Measurements from ENCODE around the gene TNFRSF8. TPM values are rescaled to one million over a fixed set of nuclear protein-coding genes. Genes with fewer than 3 reads are reported as not detected.
A peak's percentile ranks its signal among the peaks of the same experiment; 100 is the strongest.

The TNFRSF8 gene
- total RNA-seq, 2 donors from 2014 or later: 0.20 to 0.34 TPM

GRCh38 chr1:12111741-12112140, 48.6 kb downstream of the TNFRSF8 start:
- H3K27ac Mint-ChIP-seq: no peak overlapping the region
- peaks cover 8% of the 10 kb centered on the region for H3K4me1 Mint-ChIP-seq
- DNase-seq: no peak
- no peaks in the 10 kb centered on the region for H3K36me3 Mint-ChIP-seq (ENCODE audit: low read depth)
- no peak for ATAC-seq
- H3K9me3 ChIP-seq (ENCODE audit: control insufficient read depth, low read length, poor library complexity, severe bottlenecking): no peaks in the 10 kb centered on the region
- H3K4me3 Mint-ChIP-seq: no peak overlapping the region
- no peaks in the 10 kb centered on the region for H3K27me3 Mint-ChIP-seq

GRCh38 chr1:12112711-12113161, 49.6 kb downstream of the TNFRSF8 start:
- DNase-seq (no peak), ATAC-seq (no peak)
- Mint-ChIP-seq H3K4me1 (peaks cover 8% of the 10 kb centered on the region), H3K27me3 (no peaks in the 10 kb centered on the region), H3K27ac (no peak overlapping the region), H3K4me3 (no peak overlapping the region), H3K36me3 (ENCODE audit: low read depth) (no peaks in the 10 kb centered on the region)
- no peaks in the 10 kb centered on the region for H3K9me3 ChIP-seq (ENCODE audit: control insufficient read depth, low read length, poor library complexity, severe bottlenecking)

GRCh38 chr1:12113433-12114339, 50.6 kb downstream of the TNFRSF8 start:
- H3K4me1 Mint-ChIP-seq: peaks cover 8% of the 10 kb centered on the region
- DNase-seq: no peak
- H3K4me3 Mint-ChIP-seq: no peak overlapping the region
- H3K27me3 Mint-ChIP-seq: no peaks in the 10 kb centered on the region
- peak overlapping the region; percentile 47 for H3K27ac Mint-ChIP-seq
- no peak for ATAC-seq
- H3K9me3 ChIP-seq (ENCODE audit: control insufficient read depth, low read length, poor library complexity, severe bottlenecking): no peaks in the 10 kb centered on the region
- no peaks in the 10 kb centered on the region for H3K36me3 Mint-ChIP-seq (ENCODE audit: low read depth)

GRCh38 chr1:12114340-12114683, 51.2 kb downstream of the TNFRSF8 start:
- H3K27ac Mint-ChIP-seq: no peak overlapping the region
- peaks cover 8% of the 10 kb centered on the region for H3K4me1 Mint-ChIP-seq
- no peaks in the 10 kb centered on the region for H3K27me3 Mint-ChIP-seq
- no peaks in the 10 kb centered on the region for H3K9me3 ChIP-seq (ENCODE audit: control insufficient read depth, low read length, poor library complexity, severe bottlenecking)
- ATAC-seq (no peak), DNase-seq (no peak)
- no peaks in the 10 kb centered on the region for H3K36me3 Mint-ChIP-seq (ENCODE audit: low read depth)
- no peak overlapping the region for H3K4me3 Mint-ChIP-seq

GRCh38 chr1:12114916-12115315, 51.8 kb downstream of the TNFRSF8 start:
- Mint-ChIP-seq H3K27me3 (no peaks in the 10 kb centered on the region), H3K36me3 (ENCODE audit: low read depth) (no peaks in the 10 kb centered on the region), H3K4me1 (peaks cover 8% of the 10 kb centered on the region), H3K27ac (no peak overlapping the region), H3K4me3 (no peak overlapping the region)
- H3K9me3 ChIP-seq (ENCODE audit: control insufficient read depth, low read length, poor library complexity, severe bottlenecking): no peaks in the 10 kb centered on the region
- ATAC-seq (no peak), DNase-seq (no peak)

- no peaks in the 10 kb centered on the region for H3K27me3 Mint-ChIP-seq
- H3K4me3 Mint-ChIP-seq: peak overlapping the region; percentile 65
- no peak for DNase-seq
- H3K36me3 Mint-ChIP-seq (ENCODE audit: low read depth): no peaks in the 10 kb centered on the region
- peak overlapping the region; percentile 39 for H3K27ac Mint-ChIP-seq
- no peaks in the 10 kb centered on the region for H3K9me3 ChIP-seq (ENCODE audit: control insufficient read depth, low read length, poor library complexity, severe bottlenecking)
- peak; percentile 86 for ATAC-seq
- peaks cover 25% of the 10 kb centered on the region for H3K4me1 Mint-ChIP-seq
These were observed 58.3 kb downstream of the TNFRSF8 start for GRCh38 chr1:12121212-12122003.

- H3K27me3 Mint-ChIP-seq: no peaks in the 10 kb centered on the region
- no peak overlapping the region for H3K4me3 Mint-ChIP-seq
- H3K9me3 ChIP-seq (ENCODE audit: control insufficient read depth, low read length, poor library complexity, severe bottlenecking): no peaks in the 10 kb centered on the region
- no peaks in the 10 kb centered on the region for H3K36me3 Mint-ChIP-seq (ENCODE audit: low read depth)
- H3K4me1 Mint-ChIP-seq: peaks cover 35% of the 10 kb centered on the region
- H3K27ac Mint-ChIP-seq: no peak overlapping the region
- DNase-seq (no peak), ATAC-seq (no peak)
These were observed 60.1 kb downstream of the TNFRSF8 start for GRCh38 chr1:12123172-12123571.

GRCh38 chr1:12124693-12125421, 61.8 kb downstream of the TNFRSF8 start:
- H3K36me3 Mint-ChIP-seq (ENCODE audit: low read depth): no peaks in the 10 kb centered on the region
- peak overlapping the region; percentile 66 for H3K4me3 Mint-ChIP-seq
- no peaks in the 10 kb centered on the region for H3K27me3 Mint-ChIP-seq
- ATAC-seq (peak; percentile 71), DNase-seq (peak; percentile 65 to 79 (median 67))
- H3K4me1 Mint-ChIP-seq: peaks cover 38% of the 10 kb centered on the region
- peak overlapping the region; percentile 53 for H3K27ac Mint-ChIP-seq
- H3K9me3 ChIP-seq (ENCODE audit: control insufficient read depth, low read length, poor library complexity, severe bottlenecking): no peaks in the 10 kb centered on the region

GRCh38 chr1:12125422-12126355, 62.6 kb downstream of the TNFRSF8 start:
- Mint-ChIP-seq H3K4me1 (peaks cover 40% of the 10 kb centered on the region), H3K27ac (peak overlapping the region; percentile 53), H3K27me3 (no peaks in the 10 kb centered on the region), H3K36me3 (ENCODE audit: low read depth) (no peaks in the 10 kb centered on the region), H3K4me3 (peak overlapping the region; percentile 66)
- ATAC-seq (no peak), DNase-seq (no peak)
- H3K9me3 ChIP-seq (ENCODE audit: control insufficient read depth, low read length, poor library complexity, severe bottlenecking): no peaks in the 10 kb centered on the region

- H3K27ac Mint-ChIP-seq: peak overlapping the region; percentile 51
- no peak overlapping the region for H3K4me3 Mint-ChIP-seq
- DNase-seq (no peak), ATAC-seq (no peak)
- no peaks in the 10 kb centered on the region for H3K36me3 Mint-ChIP-seq (ENCODE audit: low read depth)
- no peaks in the 10 kb centered on the region for H3K9me3 ChIP-seq (ENCODE audit: control insufficient read depth, low read length, poor library complexity, severe bottlenecking)
- H3K4me1 Mint-ChIP-seq: peaks cover 30% of the 10 kb centered on the region
- no peaks in the 10 kb centered on the region for H3K27me3 Mint-ChIP-seq
These were observed 63.7 kb downstream of the TNFRSF8 start for GRCh38 chr1:12126781-12127180.

GRCh38 chr1:12127206-12127810, 64.2 kb downstream of the TNFRSF8 start:
- no peak for ATAC-seq
- no peak for DNase-seq
- no peak overlapping the region for H3K4me3 Mint-ChIP-seq
- H3K9me3 ChIP-seq (ENCODE audit: control insufficient read depth, low read length, poor library complexity, severe bottlenecking): no peaks in the 10 kb centered on the region
- H3K27ac Mint-ChIP-seq: peak overlapping the region; percentile 51
- no peaks in the 10 kb centered on the region for H3K36me3 Mint-ChIP-seq (ENCODE audit: low read depth)
- H3K4me1 Mint-ChIP-seq: peaks cover 33% of the 10 kb centered on the region
- H3K27me3 Mint-ChIP-seq: no peaks in the 10 kb centered on the region

GRCh38 chr1:12128120-12128519, 65.0 kb downstream of the TNFRSF8 start:
- H3K36me3 Mint-ChIP-seq (ENCODE audit: low read depth): no peaks in the 10 kb centered on the region
- H3K4me3 Mint-ChIP-seq: no peak overlapping the region
- peaks cover 37% of the 10 kb centered on the region for H3K4me1 Mint-ChIP-seq
- DNase-seq (no peak), ATAC-seq (no peak)
- H3K9me3 ChIP-seq (ENCODE audit: control insufficient read depth, low read length, poor library complexity, severe bottlenecking): no peaks in the 10 kb centered on the region
- peak overlapping the region; percentile 51 for H3K27ac Mint-ChIP-seq
- H3K27me3 Mint-ChIP-seq: no peaks in the 10 kb centered on the region

Data from T-helper 17 cell (primary cell).